OCI-M2 (cell line): ENCODE measurements around the gene TEAD1.

Experiments used
- DNase-seq: peaks from one replicate; lab custom pipeline; 2025; ENCODE audit not compliant: unreplicated experiment; lab: John Stamatoyannopoulos, UW

Gene TEAD1

GRCh38 chr11:12829540-12830314 is 155.5 kb downstream of the TEAD1 start:
- no peak for DNase-seq

- DNase-seq, result no peak
Observed at GRCh38 chr11:12831471-12832202, 157.4 kb downstream of the TEAD1 start.

GRCh38 chr11:12832480-12833224 is 158.4 kb downstream of the TEAD1 start:
- no peak for DNase-seq

- DNase-seq, result no peak
Observed at GRCh38 chr11:12834166-12834565, 159.9 kb downstream of the TEAD1 start.

GRCh38 chr11:12834630-12835029 is 160.4 kb downstream of the TEAD1 start:
- no peak for DNase-seq

- DNase-seq, result no peak
Observed at GRCh38 chr11:12835286-12835685, 161.1 kb downstream of the TEAD1 start.

- DNase-seq, result no peak
Observed at GRCh38 chr11:12838463-12839123, 164.4 kb downstream of the TEAD1 start.

- no peak for DNase-seq
Observed at GRCh38 chr11:12840871-12841660, 166.8 kb downstream of the TEAD1 start.

GRCh38 chr11:12841946-12842630 is 167.9 kb downstream of the TEAD1 start:
- DNase-seq, result no peak

- DNase-seq, result no peak
Observed at GRCh38 chr11:12842933-12843636, 168.9 kb downstream of the TEAD1 start.

GRCh38 chr11:12845163-12845562 is 170.9 kb downstream of the TEAD1 start:
- no peak for DNase-seq

- DNase-seq, result no peak
Observed at GRCh38 chr11:12845739-12846358, 171.6 kb downstream of the TEAD1 start.

GRCh38 chr11:12846786-12847615 is 172.8 kb downstream of the TEAD1 start:
- no peak for DNase-seq

GRCh38 chr11:12848413-12848812 is 174.2 kb downstream of the TEAD1 start:
- DNase-seq, result no peak

GRCh38 chr11:12853325-12853651 is 179.1 kb downstream of the TEAD1 start:
- DNase-seq, result no peak

- no peak for DNase-seq
Observed at GRCh38 chr11:12853652-12854296, 179.6 kb downstream of the TEAD1 start.

GRCh38 chr11:12854297-12854661 is 180.1 kb downstream of the TEAD1 start:
- DNase-seq, result no peak

- DNase-seq, result no peak
Observed at GRCh38 chr11:12854829-12855228, 180.6 kb downstream of the TEAD1 start.
